WI38 (cell line): ENCODE measurements around the gene TENM4.

ENCODE experiments used
- H3K4me3 ChIP-seq: 2 replicates; pipeline ENCODE4 v1.5.1; 2011; ENCODE audit warnings: low read depth, mild to moderate bottlenecking, control low read depth, low read length
- TF ChIP-seq, protein P1 (sequence below): IDR thresholded peaks from 2 replicates; pipeline ENCODE4 v1.5.1; 2012; ENCODE audit warnings: low read depth, mild to moderate bottlenecking, control low read depth, low read length

The TENM4 gene

DNA sequence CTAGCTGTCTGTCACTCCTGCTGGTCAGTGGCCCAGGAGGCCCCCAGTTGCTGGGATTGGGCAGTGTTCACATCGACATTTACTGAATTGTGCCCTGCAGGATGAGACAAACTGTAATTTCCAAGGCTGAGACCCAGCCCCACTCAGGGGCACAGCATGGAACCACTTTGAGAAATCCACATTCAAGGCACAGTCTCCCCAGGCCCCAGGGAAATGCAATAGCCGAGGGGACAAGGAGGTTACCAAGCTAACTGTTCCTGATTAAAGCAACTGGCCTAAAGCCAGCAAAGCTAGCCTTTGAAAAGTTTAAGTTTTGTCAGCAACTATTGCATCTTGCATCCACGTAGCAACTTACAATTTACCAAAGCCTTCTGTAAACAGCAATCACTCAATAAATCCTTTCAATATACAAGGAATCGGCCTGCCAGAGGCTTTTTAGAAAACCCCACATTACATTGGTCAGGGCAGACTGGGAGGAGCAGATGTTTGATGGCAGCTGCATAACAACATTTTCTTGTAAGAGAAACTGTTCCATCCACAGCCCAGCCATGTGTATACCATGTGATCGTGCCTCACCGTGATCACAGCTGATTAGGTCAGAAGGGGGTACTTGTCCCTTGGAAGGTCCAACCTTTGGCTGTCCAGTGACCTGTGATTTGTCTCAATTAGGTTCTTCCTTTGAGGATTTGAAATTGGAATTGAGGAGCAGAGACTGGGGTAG lies 103.9 kb downstream of the TENM4 start:
- no peak overlapping the region for H3K4me3 ChIP-seq
- TF ChIP-seq, protein P1, sequence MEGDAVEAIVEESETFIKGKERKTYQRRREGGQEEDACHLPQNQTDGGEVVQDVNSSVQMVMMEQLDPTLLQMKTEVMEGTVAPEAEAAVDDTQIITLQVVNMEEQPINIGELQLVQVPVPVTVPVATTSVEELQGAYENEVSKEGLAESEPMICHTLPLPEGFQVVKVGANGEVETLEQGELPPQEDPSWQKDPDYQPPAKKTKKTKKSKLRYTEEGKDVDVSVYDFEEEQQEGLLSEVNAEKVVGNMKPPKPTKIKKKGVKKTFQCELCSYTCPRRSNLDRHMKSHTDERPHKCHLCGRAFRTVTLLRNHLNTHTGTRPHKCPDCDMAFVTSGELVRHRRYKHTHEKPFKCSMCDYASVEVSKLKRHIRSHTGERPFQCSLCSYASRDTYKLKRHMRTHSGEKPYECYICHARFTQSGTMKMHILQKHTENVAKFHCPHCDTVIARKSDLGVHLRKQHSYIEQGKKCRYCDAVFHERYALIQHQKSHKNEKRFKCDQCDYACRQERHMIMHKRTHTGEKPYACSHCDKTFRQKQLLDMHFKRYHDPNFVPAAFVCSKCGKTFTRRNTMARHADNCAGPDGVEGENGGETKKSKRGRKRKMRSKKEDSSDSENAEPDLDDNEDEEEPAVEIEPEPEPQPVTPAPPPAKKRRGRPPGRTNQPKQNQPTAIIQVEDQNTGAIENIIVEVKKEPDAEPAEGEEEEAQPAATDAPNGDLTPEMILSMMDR: no peak

DNA sequence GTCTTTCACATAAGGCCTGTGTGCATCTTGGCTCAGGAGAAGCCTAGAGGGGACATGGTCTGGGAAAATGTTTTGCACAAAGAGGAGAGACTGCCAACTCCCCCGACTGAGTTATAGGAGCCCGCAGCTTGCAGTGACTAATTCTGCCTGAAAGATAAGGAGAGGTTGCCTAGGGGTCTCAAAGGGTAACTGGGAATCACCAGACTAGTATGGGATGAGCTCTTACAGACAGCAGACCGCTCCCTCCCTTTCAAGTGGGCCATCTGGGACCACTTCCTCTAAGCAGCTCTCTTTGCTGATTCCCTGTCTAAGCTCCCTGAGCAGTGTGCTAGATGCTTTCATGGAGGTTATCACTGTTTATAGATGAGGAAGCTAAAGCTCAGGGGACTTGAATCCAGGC lies 105.1 kb downstream of the TENM4 start:
- H3K4me3 ChIP-seq: no peak overlapping the region
- TF ChIP-seq, protein P1: no peak

DNA sequence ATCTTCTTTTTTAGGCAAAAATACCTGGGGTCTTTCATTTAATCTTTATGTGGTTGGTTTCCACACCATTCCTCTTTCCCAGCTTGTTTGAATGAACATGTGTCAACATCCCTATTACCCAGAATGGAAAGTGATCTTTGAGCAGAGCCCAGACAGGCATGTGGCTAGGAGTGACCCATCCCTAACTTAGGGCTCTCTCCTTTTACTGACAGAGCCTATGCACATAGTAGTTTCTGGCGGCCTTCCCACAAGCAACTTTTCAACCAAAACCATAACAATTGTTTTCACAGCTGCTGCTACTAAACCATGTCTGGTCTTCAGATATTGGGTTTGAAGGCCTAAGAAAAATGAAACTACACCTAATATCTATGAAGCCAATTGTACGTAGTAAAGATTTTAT lies 107.5 kb downstream of the TENM4 start:
- no peak overlapping the region for H3K4me3 ChIP-seq
- TF ChIP-seq, protein P1: no peak

DNA sequence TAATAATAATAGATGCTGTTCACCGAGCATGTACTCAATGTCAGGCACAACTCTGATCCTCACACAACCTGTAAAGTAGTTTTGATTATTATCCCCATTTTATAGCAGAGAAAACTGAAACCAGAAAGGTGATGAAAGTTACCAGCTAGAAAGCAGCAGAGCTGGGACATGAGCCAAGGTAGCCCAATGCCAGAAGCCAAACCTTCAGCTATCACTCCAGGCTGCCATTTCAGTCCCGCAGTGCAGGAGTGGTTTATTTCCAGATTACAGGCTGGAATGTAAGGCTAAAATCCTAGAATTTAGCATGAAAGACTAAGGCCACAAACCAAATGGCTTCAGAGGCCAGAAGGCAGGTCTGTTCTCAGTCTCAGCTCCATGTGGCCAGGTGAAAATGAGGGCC lies 108.8 kb downstream of the TENM4 start:
- H3K4me3 ChIP-seq: no peak overlapping the region
- TF ChIP-seq, protein P1: no peak

DNA sequence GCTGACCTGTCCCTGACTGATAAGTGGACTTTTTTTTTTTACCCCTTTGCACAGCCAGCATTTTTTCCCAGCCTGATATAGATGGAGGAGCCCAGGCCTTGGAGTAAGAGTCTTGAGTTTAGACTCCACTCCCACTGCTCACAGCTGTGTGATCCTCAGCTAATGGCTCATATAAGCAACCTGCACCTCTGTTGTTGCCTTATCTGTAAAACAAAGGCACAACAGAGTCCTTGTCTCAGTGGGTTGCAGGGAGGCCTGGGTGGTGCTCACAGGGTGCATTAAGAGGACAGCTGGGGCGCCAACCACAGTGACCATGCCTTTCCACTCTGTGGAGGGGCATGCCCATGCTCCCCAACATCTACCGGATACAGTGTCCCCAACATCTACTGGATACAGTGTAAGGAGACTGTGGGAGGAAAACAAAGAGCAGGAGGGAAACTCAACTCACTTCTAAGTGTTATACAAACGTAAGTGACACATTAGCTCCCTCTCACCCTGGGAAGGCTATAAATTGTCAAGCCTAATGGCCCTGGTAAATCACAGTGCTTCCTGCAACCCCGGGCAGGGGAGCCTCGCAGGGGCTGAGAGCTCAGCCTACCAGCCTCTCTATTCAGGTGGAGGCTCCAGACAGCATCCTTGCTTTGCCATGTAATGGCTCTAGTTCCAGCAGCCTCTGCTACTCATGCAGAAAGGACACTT lies 109.5 kb downstream of the TENM4 start:
- no peak overlapping the region for H3K4me3 ChIP-seq
- TF ChIP-seq, protein P1: no peak

DNA sequence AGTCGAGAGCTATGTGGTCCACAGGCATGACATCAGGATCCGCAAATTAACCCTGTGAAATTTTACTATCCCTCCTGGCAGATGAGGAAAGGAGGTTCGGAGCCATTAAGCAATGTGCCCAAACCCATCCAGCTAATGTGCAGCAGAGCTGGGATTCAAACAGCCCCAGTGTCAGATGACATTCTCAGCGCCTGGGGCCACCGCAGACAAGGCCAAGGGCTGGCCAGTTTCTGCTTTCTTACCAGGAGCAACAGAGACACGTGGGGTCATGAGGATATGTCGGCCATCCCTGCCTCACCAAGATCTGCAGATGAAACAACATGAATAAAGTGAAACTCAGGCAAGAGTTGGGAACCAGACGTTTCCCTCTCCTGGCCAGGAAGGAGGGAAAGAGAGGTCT lies 110.2 kb downstream of the TENM4 start:
- TF ChIP-seq, protein P1: no peak
- no peak overlapping the region for H3K4me3 ChIP-seq

DNA sequence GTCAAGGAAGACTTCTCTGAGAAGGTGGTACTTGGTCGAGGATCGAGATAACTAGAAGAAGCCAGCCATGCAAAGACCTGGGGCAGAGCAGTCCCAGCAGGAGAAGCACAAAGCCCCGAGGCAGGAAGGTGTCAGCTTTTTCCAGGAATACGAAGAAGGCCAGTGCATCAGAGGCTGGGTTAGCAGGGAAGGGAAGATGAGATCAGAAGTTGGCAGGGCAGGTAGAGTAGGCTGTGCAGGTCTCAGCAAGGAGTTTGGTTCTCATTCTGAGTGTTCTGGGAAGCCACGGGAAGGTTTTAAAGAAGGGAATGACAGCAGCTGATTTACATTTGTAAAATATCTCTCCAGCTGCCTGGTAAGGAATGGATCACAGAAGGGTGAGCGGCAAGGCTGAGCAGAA lies 111.3 kb downstream of the TENM4 start:
- H3K4me3 ChIP-seq: no peak overlapping the region
- TF ChIP-seq, protein P1: no peak
